Stimulated activated CD4-positive, alpha-beta T cell treated with anti-CD3 and anti-CD28 coated beads, TNF-alpha, amount 100 ng/mL, for 4 hours (primary cell): Measurements from ENCODE around the gene RAD52.

Experiments
- DNase-seq, 3 experiments: peaks; one replicate each; pipeline ENCODE4 v3.0.0-alpha.2; 2020; ENCODE audit warnings: low read depth in 3 of 3

Gene RAD52

GRCh38 chr12:913919-914698 lies 35.4 kb downstream of the RAD52 start:
- DNase-seq = no peak

GRCh38 chr12:912466-913235 lies 36.8 kb downstream of the RAD52 start:
- DNase-seq = no peak

GRCh38 chr12:911191-911826 lies 38.2 kb downstream of the RAD52 start:
- no peak for DNase-seq

GRCh38 chr12:910416-910815 lies 39.1 kb downstream of the RAD52 start:
- no peak for DNase-seq

GRCh38 chr12:909861-910260 lies 39.6 kb downstream of the RAD52 start:
- DNase-seq = no peak

- DNase-seq = no peak
Measured at GRCh38 chr12:907413-908185, 41.9 kb downstream of the RAD52 start.

GRCh38 chr12:906062-906585 lies 43.4 kb downstream of the RAD52 start:
- no peak for DNase-seq

GRCh38 chr12:905261-906031 lies 44.0 kb downstream of the RAD52 start:
- DNase-seq = no peak

GRCh38 chr12:904010-904414 lies 45.5 kb downstream of the RAD52 start:
- DNase-seq = no peak

- no peak for DNase-seq
Measured at GRCh38 chr12:903055-903454, 46.4 kb downstream of the RAD52 start.

GRCh38 chr12:902581-902980 lies 46.9 kb downstream of the RAD52 start:
- DNase-seq = no peak

GRCh38 chr12:897386-897785 lies 52.1 kb downstream of the RAD52 start:
- no peak for DNase-seq

- DNase-seq = no peak
Measured at GRCh38 chr12:896031-896430, 53.5 kb downstream of the RAD52 start.

GRCh38 chr12:894226-894625 lies 55.3 kb downstream of the RAD52 start:
- DNase-seq = no peak

- no peak for DNase-seq
Measured at GRCh38 chr12:886206-886605, 63.3 kb downstream of the RAD52 start.

GRCh38 chr12:885701-886100 lies 63.8 kb downstream of the RAD52 start:
- no peak for DNase-seq

- no peak for DNase-seq
Measured at GRCh38 chr12:884746-885414, 64.6 kb downstream of the RAD52 start.

- DNase-seq = no peak
Measured at GRCh38 chr12:880656-881055, 68.8 kb downstream of the RAD52 start.

GRCh38 chr12:879641-880040 lies 69.9 kb downstream of the RAD52 start:
- no peak for DNase-seq

GRCh38 chr12:873954-874353 lies 75.5 kb downstream of the RAD52 start:
- no peak for DNase-seq
